ENCODE results near the gene COMMD10.
"Not testable (repeated sequence)": the region's sequence is repeated elsewhere in the genome, so short reads cannot be mapped to it uniquely, and the experiment has no call there.

Gene COMMD10
- total RNA-seq = 16.9 to 19.9 reads per million in 2 donors

GRCh38 chr5:116084871-116085715 lies at the start of gene COMMD10:
TSS of gene COMMD10 (plus strand) at chr5:116085025.
- DNase-seq = peak; percentile 75

GRCh38 chr5:116035123-116035522 lies 49.7 kb upstream of the COMMD10 start:
- DNase-seq = no peak

DNA sequence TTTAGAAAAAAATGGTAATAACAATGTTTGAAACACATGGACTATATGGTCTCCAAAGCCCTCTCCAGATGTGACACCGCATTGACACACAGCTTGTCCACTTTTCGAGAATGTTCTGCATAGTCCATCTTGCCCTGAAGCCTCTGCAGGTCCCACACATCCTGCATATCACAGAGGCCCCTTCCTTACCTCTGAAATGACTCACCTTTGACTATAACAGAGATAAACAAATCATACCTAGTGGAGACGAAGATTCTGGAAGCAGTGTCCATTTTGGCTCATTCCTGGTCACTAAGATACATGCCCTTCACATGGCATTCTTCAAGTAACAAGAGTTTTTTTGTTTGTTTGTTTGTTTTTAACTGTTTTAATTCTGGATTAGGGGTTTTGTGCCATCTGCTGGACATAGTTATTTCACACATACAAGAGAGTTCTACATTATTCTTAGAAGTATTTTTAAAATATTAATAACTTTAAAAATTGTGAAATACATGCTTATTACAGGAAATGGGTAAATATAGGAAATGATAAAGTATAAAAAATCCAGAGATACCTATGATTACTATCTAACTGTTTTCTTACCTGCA lies 47.5 kb upstream of the COMMD10 start:
- DNase-seq = no peak

GRCh38 chr5:116038817-116039216 lies 46.0 kb upstream of the COMMD10 start:
- no peak for DNase-seq

GRCh38 chr5:116042375-116042774 lies 42.5 kb upstream of the COMMD10 start:
- no peak for DNase-seq

DNA sequence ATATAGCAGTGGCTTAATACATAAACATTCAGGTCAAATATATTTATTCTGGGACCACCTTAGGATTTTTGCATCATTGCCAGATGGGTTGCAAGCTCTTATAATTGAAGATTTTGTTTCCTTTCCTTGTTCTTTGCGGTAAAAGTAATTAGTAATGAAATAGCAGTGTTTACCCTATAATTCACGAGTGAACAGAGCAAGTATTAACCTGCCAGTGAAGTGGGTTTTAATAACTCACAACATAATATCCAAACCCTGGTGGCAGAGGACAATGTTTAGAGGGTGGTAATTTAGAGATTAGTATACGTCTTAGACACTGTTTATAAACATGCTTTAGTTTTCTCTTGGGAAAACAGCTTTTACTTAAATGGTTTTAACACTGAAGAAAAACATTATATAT lies 40.8 kb upstream of the COMMD10 start:
- DNase-seq = no peak

GRCh38 chr5:116045821-116046220 lies 39.0 kb upstream of the COMMD10 start:
- no peak for DNase-seq

DNA sequence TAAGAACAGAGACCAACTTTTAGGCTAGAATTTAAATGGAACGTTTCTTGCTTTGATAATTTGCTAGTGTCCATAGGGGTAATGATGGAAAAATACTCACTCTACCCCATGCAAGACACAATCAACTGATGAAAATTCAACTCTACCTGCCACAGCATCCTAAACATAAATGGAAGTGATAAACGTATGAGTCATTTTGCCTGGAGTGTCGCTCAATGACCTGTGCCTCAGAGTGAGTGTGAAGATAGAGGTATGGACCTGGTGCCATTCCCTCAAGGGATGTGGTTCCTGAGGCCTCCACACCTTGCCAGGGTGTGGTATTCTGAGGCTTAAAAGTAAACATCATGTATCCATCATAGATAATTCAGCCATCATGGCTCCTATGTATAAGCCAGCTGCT lies 38.6 kb upstream of the COMMD10 start:
- DNase-seq = no peak

GRCh38 chr5:116046823-116047222 lies 38.0 kb upstream of the COMMD10 start:
- no peak for DNase-seq

DNA sequence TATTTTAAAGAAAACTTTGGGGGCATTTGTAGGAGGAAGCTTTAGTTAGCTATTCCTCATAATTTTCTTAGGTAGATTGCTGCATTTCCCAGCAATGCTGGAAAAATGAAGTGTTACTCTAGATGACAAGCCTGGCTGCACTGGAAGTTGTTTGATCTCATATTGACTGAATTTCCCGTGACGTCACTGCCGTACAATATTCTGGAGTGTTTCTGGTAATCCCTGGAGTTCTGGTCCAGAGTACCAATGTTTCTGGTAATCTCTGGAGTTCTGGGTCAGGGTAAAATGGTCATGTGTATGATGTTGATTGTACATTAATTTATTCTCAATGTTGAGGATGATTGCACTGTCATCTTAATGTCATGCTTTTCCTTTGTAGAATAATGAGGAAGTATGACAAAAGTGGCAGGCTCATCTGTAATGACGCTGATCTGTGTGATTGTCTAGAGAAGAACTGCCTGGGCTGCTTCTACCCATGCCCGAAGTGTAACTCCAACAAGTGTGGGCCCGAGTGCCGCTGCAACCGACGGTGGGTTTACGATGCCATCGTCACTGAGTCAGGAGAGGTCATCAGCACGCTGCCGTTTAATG lies 26.4 kb upstream of the COMMD10 start:
- DNase-seq = no peak

DNA sequence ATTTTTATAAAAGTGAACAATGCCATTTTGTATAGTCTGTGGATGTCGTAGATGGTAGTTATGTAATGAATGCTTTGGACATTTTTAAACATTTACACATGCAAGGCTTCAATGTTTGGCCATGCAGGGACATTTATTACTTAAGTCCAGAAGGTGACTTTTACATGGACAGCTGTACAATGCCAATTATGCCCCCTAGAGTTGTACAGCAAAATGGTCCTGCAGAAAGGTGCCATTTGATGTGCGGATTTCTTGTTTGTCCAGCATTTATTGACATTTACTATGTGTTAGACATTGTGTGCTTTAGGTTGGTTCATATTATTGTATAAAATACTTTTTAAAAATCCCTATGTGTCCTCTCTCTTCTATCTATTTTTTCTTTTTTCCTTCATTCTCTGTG lies 22.5 kb upstream of the COMMD10 start:
- no peak for DNase-seq

DNA sequence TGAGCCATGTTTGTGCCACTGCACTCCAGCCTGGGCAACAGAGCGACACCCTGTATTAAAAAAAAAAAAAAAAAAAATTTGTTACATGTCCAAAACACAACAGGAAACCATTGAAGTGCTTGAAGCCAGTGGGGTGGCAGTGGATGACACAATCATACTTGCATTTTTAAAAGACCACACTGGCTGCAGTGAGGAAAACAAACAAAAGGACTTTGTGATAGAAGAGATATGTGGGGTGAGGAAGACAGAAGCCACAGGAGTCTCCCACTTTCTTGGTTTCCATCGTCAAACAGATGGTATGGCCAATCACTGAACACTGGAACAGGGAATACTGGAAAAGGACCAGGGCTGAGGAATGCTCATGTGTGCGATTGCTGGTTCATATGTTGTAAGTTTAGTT lies 20.9 kb upstream of the COMMD10 start:
- no peak for DNase-seq

- DNase-seq = no peak
These were observed 16.7 kb upstream of the COMMD10 start for GRCh38 chr5:116068028-116068632.

DNA sequence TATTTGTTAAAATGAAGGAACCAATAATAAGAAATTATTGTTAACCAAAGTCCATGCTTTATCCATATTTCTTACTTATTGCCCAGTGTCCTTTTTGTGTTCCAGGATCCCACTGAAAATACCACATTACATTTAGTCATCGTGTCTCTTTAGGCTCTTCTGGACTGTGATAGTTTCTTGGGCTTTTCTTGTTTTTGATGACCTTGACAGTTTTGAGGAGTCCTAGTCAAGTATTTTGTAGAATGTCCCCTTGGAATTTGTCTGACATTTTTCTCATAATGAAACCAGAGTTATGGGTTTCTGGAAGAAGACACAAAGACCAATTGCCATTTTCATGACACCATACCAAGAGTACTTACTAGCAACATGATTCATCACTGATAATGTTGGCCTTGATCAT lies 13.6 kb upstream of the COMMD10 start:
- no peak for DNase-seq

- DNase-seq = no peak
These were observed 9.5 kb upstream of the COMMD10 start for GRCh38 chr5:116075191-116075831.

DNA sequence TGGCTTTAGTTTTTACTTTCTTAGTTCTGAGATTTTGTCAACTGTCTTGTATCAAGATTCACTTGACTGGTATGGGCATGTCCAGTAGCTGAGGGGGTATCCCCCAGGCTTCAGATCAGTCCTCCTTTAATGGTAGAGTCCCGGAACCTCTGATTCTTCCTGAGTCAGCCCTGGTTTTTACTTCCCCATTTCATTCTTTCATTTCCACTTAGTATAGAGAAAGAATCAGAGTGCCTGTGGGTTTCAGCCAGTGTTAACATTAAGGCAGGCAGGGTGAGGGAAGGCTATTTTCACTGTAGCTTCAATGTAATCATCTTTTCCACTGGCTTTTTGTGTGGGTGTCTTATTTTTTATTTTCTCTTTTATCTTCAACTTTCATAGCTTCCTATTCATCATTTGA lies 8.3 kb upstream of the COMMD10 start:
- no peak for DNase-seq

DNA sequence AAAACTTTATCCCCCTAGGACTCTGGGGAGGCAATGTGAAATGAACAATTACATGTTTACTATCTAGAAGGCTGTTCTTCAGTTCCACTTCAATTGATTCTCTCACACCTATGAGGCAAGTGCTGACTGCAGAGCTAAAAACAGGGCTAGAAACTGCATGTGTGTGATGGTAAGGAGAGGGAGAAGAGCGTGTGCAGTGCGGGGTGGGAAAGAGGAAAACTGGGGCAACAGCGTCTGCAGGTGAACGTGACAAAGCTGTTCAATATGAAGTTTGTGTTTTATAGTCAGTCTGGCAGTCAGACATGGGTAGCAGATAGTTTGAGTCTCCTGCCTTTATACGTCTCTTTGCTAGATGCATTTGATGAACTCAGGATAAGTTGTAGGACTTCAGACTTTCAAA lies 6.6 kb upstream of the COMMD10 start:
- no peak for DNase-seq

DNA sequence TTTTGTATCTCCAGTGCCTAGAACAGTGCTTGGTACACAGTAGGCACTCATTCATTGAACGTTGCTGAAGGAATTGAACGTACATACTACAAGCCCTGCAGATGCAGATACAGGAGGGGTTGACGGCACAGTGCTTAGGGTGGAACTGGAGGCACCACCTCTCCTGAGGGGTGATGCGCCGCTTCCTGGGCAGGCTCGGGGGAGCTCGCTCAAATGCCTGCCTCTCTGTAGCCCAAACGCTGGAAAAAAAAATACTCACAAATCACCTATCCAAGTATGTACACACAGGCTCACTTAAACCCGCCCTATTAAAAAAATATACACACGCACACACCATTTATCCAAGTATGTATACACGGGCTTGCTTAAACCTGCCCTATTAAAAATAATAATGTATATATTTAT lies 536 bp upstream of the COMMD10 start:
- DNase-seq = no peak

GRCh38 chr5:116086309-116086708 lies 1.5 kb downstream of the COMMD10 start:
- DNase-seq = not testable (repeated sequence)

GRCh38 chr5:116088062-116088461 lies 3.2 kb downstream of the COMMD10 start:
- DNase-seq = no peak

DNA sequence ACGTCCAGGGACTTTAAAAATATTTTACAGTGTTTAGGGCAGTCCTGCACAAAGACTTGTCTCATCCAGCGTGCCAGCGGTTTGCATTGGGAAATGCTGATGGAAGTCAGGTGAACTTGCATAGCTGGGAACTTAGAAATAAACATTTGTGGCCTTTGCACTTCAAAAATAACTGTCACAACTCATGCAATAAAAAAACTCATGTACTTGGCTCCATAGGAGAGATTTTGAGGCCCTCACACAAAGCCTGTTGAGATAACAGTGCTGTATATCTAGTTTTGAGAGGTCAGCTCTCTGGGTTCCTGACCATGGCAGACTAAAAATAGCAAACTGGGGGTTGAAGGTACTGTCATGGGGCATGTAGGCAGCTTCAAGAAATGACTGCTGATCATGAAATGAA lies 5.5 kb downstream of the COMMD10 start:
- no peak for DNase-seq

- no peak for DNase-seq
These were observed 6.6 kb downstream of the COMMD10 start for GRCh38 chr5:116091416-116091815.

- no peak for DNase-seq
These were observed 12.5 kb downstream of the COMMD10 start for GRCh38 chr5:116097301-116097700.

Measured in activated gamma-delta T cell (primary cell).